ENCODE data around the gene EXOC4.
"Not testable (repeated sequence)": the region's sequence is repeated elsewhere in the genome, so short reads cannot be mapped to it uniquely, and the experiment has no call there.

EXOC4 gene

GRCh38 chr7:133987582-133987981 is 734.7 kb downstream of the EXOC4 start:
- Histone ChIP-seq H3K9me3 (no peaks in the 10 kb centered on the region), H3K4me1 (no peaks in the 10 kb centered on the region), H3K36me3 (no peaks in the 10 kb centered on the region), H3K27ac (no peak overlapping the region), H3K27me3 (no peaks in the 10 kb centered on the region), H3K4me3 (no peak overlapping the region)
- intact Hi-C loops (cut with DNase I; ENCODE audit: low total_unique reads) = no loop called here
- no peak for DNase-seq
- TF ChIP-seq, protein P1, sequence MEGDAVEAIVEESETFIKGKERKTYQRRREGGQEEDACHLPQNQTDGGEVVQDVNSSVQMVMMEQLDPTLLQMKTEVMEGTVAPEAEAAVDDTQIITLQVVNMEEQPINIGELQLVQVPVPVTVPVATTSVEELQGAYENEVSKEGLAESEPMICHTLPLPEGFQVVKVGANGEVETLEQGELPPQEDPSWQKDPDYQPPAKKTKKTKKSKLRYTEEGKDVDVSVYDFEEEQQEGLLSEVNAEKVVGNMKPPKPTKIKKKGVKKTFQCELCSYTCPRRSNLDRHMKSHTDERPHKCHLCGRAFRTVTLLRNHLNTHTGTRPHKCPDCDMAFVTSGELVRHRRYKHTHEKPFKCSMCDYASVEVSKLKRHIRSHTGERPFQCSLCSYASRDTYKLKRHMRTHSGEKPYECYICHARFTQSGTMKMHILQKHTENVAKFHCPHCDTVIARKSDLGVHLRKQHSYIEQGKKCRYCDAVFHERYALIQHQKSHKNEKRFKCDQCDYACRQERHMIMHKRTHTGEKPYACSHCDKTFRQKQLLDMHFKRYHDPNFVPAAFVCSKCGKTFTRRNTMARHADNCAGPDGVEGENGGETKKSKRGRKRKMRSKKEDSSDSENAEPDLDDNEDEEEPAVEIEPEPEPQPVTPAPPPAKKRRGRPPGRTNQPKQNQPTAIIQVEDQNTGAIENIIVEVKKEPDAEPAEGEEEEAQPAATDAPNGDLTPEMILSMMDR (IDR thresholded peaks at IDR 0.05) = no peak

GRCh38 chr7:133993547-133993946 is 740.7 kb downstream of the EXOC4 start:
- no peak for DNase-seq
- TF ChIP-seq, protein P1 (IDR thresholded peaks at IDR 0.05) = no peak
- Histone ChIP-seq H3K36me3 (peaks cover 0 to 6% (median 6%) of the 10 kb centered on the region in 3 donors), H3K27ac (no peak overlapping the region), H3K4me1 (no peaks in the 10 kb centered on the region), H3K27me3 (no peaks in the 10 kb centered on the region), H3K4me3 (no peak overlapping the region), H3K9me3 (no peaks in the 10 kb centered on the region)
- intact Hi-C loops (cut with DNase I; ENCODE audit: low total_unique reads) = no loop called here

GRCh38 chr7:133994100-133994499 is 741.2 kb downstream of the EXOC4 start:
- intact Hi-C loops (cut with DNase I; ENCODE audit: low total_unique reads); H3K27me3 ChIP-seq; DNase-seq; H3K36me3 ChIP-seq; H3K9me3 ChIP-seq; H3K4me1 ChIP-seq; H3K4me3 ChIP-seq; H3K27ac ChIP-seq: not testable (repeated sequence)

DNA sequence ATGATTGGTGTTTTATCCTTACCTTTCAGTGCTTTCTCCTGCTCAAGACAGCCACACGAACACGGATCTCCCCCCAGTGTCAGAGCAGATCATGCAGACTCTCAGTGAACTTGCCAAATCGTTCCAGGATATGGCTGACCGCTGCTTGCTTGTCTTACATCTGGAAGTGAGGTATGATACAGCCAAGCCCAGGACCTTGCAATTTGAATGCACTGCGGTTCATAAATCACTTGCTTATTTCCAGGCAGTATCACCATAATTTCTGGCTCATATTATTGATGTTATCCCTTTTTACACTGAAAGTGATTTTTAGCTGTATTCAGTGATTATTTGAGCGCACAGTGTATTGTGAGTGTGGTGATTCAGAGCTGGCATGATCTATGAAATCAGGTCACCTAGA is 744.6 kb downstream of the EXOC4 start:
- Histone ChIP-seq H3K27me3 (no peaks in the 10 kb centered on the region), H3K27ac (no peak overlapping the region), H3K4me1 (no peaks in the 10 kb centered on the region), H3K36me3 (peaks cover 0 to 10% (median 6%) of the 10 kb centered on the region in 3 donors), H3K9me3 (no peaks in the 10 kb centered on the region), H3K4me3 (no peak overlapping the region)
- TF ChIP-seq, protein P1 (IDR thresholded peaks at IDR 0.05) = no peak
- intact Hi-C loops (cut with DNase I; ENCODE audit: low total_unique reads) = no loop called here
- no peak for DNase-seq

- TF ChIP-seq, protein P1 (IDR thresholded peaks at IDR 0.05) = no peak
- intact Hi-C loops (cut with DNase I; ENCODE audit: low total_unique reads) = no loop called here
- no peaks in the 10 kb centered on the region for H3K27me3 ChIP-seq
- peaks cover 0 to 10% (median 6%) of the 10 kb centered on the region in 3 donors for H3K36me3 ChIP-seq
- no peak overlapping the region for H3K27ac ChIP-seq
- H3K4me1 ChIP-seq = no peaks in the 10 kb centered on the region
- H3K9me3 ChIP-seq = no peaks in the 10 kb centered on the region
- no peak for DNase-seq
- no peak overlapping the region for H3K4me3 ChIP-seq
Observed at GRCh38 chr7:133999178-133999577, 746.3 kb downstream of the EXOC4 start.

GRCh38 chr7:134004829-134005505 is 752.1 kb downstream of the EXOC4 start:
- TF ChIP-seq, protein P1 (IDR thresholded peaks at IDR 0.05) = no peak
- no peak for DNase-seq
- Histone ChIP-seq H3K4me1 (no peaks in the 10 kb centered on the region), H3K27me3 (no peaks in the 10 kb centered on the region), H3K27ac (no peak overlapping the region), H3K9me3 (no peaks in the 10 kb centered on the region), H3K36me3 (no peaks in the 10 kb centered on the region), H3K4me3 (no peak overlapping the region)
- intact Hi-C loops (cut with DNase I; ENCODE audit: low total_unique reads) = no loop called here
